GM12878 (cell line): ENCODE data around the gene ZNF324. TPM values are rescaled to one million over a fixed set of nuclear protein-coding genes. Genes with fewer than 3 reads are reported as not detected.

Experiments
- BCLAF1 ChIP-seq: fragments of 450-650 bp; IDR thresholded peaks from 2 replicates; pipeline ENCODE4 v1.6.1; 2017; ENCODE audit warnings: antibody characterized with exemption, mild to moderate bottlenecking, moderate library complexity
- BHLHE40 ChIP-seq, 2 experiments: fragments of 450-650 bp in 1 of 2; IDR thresholded peaks; 2 replicates each; pipeline ENCODE4 v1.6.1; 2011 to 2017; ENCODE audit warnings: low read depth in 2 of 2, borderline replicate concordance in 1 of 2, improper control_type of control experiment in 1 of 2, low read length in 1 of 2, mild to moderate bottlenecking in 1 of 2
- CBX5 ChIP-seq: sonication (generic); IDR thresholded peaks from 2 replicates; pipeline ENCODE4 v1.6.1; 2016; ENCODE audit warnings: low read depth, moderate library complexity, mild to moderate bottlenecking, inconsistent platforms
- CHD1 ChIP-seq: IDR thresholded peaks from 2 replicates; pipeline ENCODE4 v1.6.1; 2012; ENCODE audit warnings: low read depth, low read length, improper control_type of control experiment
- CHD2 ChIP-seq: IDR thresholded peaks from 2 replicates; pipeline ENCODE4 v1.6.1; 2011; ENCODE audit warnings: low read depth, low read length, improper control_type of control experiment, borderline replicate concordance
- HDAC2 ChIP-seq: fragments of 200-600 bp; sonication (generic); IDR thresholded peaks from 2 replicates; pipeline ENCODE4 v1.6.1; 2017
- HDGF ChIP-seq: fragments of 450-650 bp; IDR thresholded peaks from 2 replicates; pipeline ENCODE4 v1.6.1; 2016; ENCODE audit warnings: antibody characterized with exemption
- KLF5 ChIP-seq: fragments of 450-650 bp; IDR thresholded peaks from 2 replicates; pipeline ENCODE4 v1.6.1; 2014; ENCODE audit warnings: mild to moderate bottlenecking; ENCODE audit not compliant: partially characterized antibody
- MAX ChIP-seq: IDR thresholded peaks from 2 replicates; pipeline ENCODE4 v1.6.1; 2012; ENCODE audit warnings: low read depth, low read length, improper control_type of control experiment
- NBN ChIP-seq: fragments of 450-650 bp; IDR thresholded peaks from 2 replicates; pipeline ENCODE4 v1.6.1; 2016
- PKNOX1 ChIP-seq: fragments of 450-650 bp; IDR thresholded peaks from 2 replicates; pipeline ENCODE4 v1.6.1; 2016; ENCODE audit warnings: mild to moderate bottlenecking
- REST ChIP-seq: IDR thresholded peaks from 2 replicates; pipeline ENCODE4 v1.6.1; 2012; ENCODE audit warnings: mild to moderate bottlenecking, low read depth, low read length
- SMAD1 ChIP-seq: fragments of 450-650 bp; IDR thresholded peaks from 2 replicates; pipeline ENCODE4 v1.6.1; 2018; ENCODE audit warnings: mild to moderate bottlenecking, low read depth; ENCODE audit not compliant: partially characterized antibody
- SMARCA5 ChIP-seq: fragments of 450-650 bp; IDR thresholded peaks from 2 replicates; pipeline ENCODE4 v1.6.1; 2017; ENCODE audit warnings: mild to moderate bottlenecking
- SREBF1 ChIP-seq: IDR thresholded peaks from 2 replicates; pipeline ENCODE4 v1.6.1; 2012; ENCODE audit warnings: mild to moderate bottlenecking, low read length
- SUPT20H ChIP-seq: IDR thresholded peaks from 2 replicates; pipeline ENCODE4 v1.6.1; 2011; ENCODE audit warnings: low read depth, mild to moderate bottlenecking, low read length, moderate library complexity, borderline replicate concordance; ENCODE audit not compliant: control insufficient read depth
- YY1 ChIP-seq: IDR thresholded peaks from 2 replicates; pipeline ENCODE4 v1.6.1; 2011; ENCODE audit warnings: low read depth, mild to moderate bottlenecking, low read length
- ZBTB33 ChIP-seq: fragments of 450-650 bp; IDR thresholded peaks from 2 replicates; pipeline ENCODE4 v1.6.1; 2017; ENCODE audit warnings: mild to moderate bottlenecking
- ZNF207 ChIP-seq: fragments of 450-650 bp; IDR thresholded peaks from 2 replicates; pipeline ENCODE4 v1.6.1; 2014; ENCODE audit warnings: antibody characterized with exemption, mild to moderate bottlenecking, borderline replicate concordance
- polyA plus RNA-seq, 11 experiments: library from polyadenylated mRNA; depleted of rRNA in 4 of 11; unstranded in 6 of 11; stranded (reverse) in 5 of 11; fragments of >200 nt; fragmentation: Nextera tagmentation in 4 of 11; fragmentation: Illumina TruSeq in 1 of 11; extraction: Ambion mirVana in 4 of 11; extraction: Trizol in 1 of 11; gene quantifications; 1 replicate in 1 of 11; 2 replicates in 10 of 11; pipeline versions ENCODE4 v1.2.1 to v1.2.3, GENCODE V29; 2011 to 2016; ENCODE audit warnings: inconsistent platforms in 2 of 11, missing spikeins in 2 of 11, low read depth in 1 of 11
- total RNA-seq, 4 experiments: library from RNA; depleted of rRNA in 3 of 4; stranded (reverse); fragments of >200 nt in 3 of 4; fragmentation: Illumina TruSeq in 1 of 4; extraction: Trizol in 1 of 4; gene quantifications; 2 replicates each; pipeline versions ENCODE4 v1.2.1 to v1.2.3, GENCODE V29; 2013 to 2021

The ZNF324 gene
- total and polyA plus RNA-seq, 10 of the 15 experiments (the other 5 are each of a cell fraction or from before 2014, with no cell fraction given): 0.71 to 13.9 (median 7.0) TPM

- TF ChIP-seq SREBF1 (peak; percentile 19; the same call in 1 of the 2 replicates), CBX5 (no peak), PKNOX1 (peak; percentile 95), HDAC2 (no peak), SUPT20H (no peak), ZNF207 (no peak), REST (no peak), BHLHE40 (IDR thresholded peaks at IDR 0.05; ENCODE audit: borderline replicate concordance in 1 of 2, low read depth in 2 of 2, low read length in 1 of 2) (peak in 1 of 2 experiments; percentile 52; a peak in 1 of 4 replicates), CHD2 (peak; percentile 53; the same call in 1 of the 2 replicates), KLF5 (no peak), NBN (0 out of 2 replicates have a peak, but pooled peaks have one; percentile 60), BCLAF1 (no peak), YY1 (peak; percentile 97), ZBTB33 (no peak), CHD1 (no peak), MAX (no peak; the same call in 1 of the 2 replicates), SMAD1 (no peak), SMARCA5 (no peak), HDGF (no peak)
Observed at GRCh38 chr19:58439576-58440554, 27.0 kb upstream of the ZNF324 start, which contains the start of gene ZNF132 (continued).
